PC-3 (cell line): Measurements from ENCODE around the gene UGT3A2. TPM values are rescaled to one million over a fixed set of nuclear protein-coding genes. Genes with fewer than 3 reads are reported as not detected.

ENCODE experiments used
- ATAC-seq: fragments of 200-7000 bp; cut with Tn5 transposase; 2 replicates; pipeline ENCODE4 v1.9.1; 2020; ENCODE audit warnings: mild to moderate bottlenecking, moderate library complexity
- BruUV-seq: library from RNA; stranded (reverse); fragments of 400-500 nt; replicated peaks from 2 replicates; lab custom pipeline; 2021; lab: Mats Ljungman, UMichigan
- CTCF ChIA-PET: fragments of 300-600 bp; sonication (Branson Sonifier 250); formaldehyde crosslinking; loops from one replicate; lab custom pipeline; 2022; ENCODE audit warnings: antibody characterized with exemption; lab: Charles Lee
- POLR2A ChIA-PET: fragments of 300-600 bp; sonication (Branson Sonifier 250); formaldehyde crosslinking; loops from one replicate; lab custom pipeline; 2022; ENCODE audit warnings: antibody characterized with exemption; ENCODE audit not compliant: unreplicated experiment; lab: Charles Lee
- DNase-seq: peaks from one replicate; pipeline ENCODE4 v3.0.0-alpha.2; 2015
- H2AFZ ChIP-seq: fragments of 300-600 bp; sonication (generic); 2 replicates; pipeline ENCODE4 v1.6.0; 2016; ENCODE audit warnings: antibody characterized with exemption, low read length
- H3F3A ChIP-seq: fragments of 300-600 bp; sonication (generic); one replicate; pipeline ENCODE4 v1.6.0; 2017; ENCODE audit warnings: antibody characterized with exemption, low read length, control low read depth, mild to moderate bottlenecking; ENCODE audit not compliant: unreplicated experiment
- H3K27ac ChIP-seq: fragments of 300-600 bp; sonication (generic); 2 replicates; pipeline ENCODE4 v1.5.1; 2016; ENCODE audit warnings: mild to moderate bottlenecking, low read length
- H3K27me3 ChIP-seq: fragments of 300-600 bp; sonication (generic); 2 replicates; pipeline ENCODE4 v1.6.1; 2016; ENCODE audit warnings: low read length, mixed read lengths
- H3K36me3 ChIP-seq: fragments of 300-600 bp; sonication (generic); 2 replicates; pipeline ENCODE4 v1.6.1; 2016; ENCODE audit warnings: low read depth, mixed run types, low read length, mixed read lengths
- H3K4me1 ChIP-seq: fragments of 300-600 bp; sonication (generic); 2 replicates; pipeline ENCODE4 v1.5.1; 2016; ENCODE audit warnings: low read length; ENCODE audit not compliant: insufficient read depth
- H3K4me2 ChIP-seq: fragments of 300-600 bp; sonication (generic); 2 replicates; pipeline ENCODE4 v1.6.0; 2016; ENCODE audit warnings: low read length
- H3K4me3 ChIP-seq: fragments of 300-600 bp; sonication (generic); 2 replicates; pipeline ENCODE4 v1.5.1; 2016; ENCODE audit warnings: mild to moderate bottlenecking, low read length, mixed read lengths
- H3K79me2 ChIP-seq: fragments of 300-600 bp; sonication (generic); 2 replicates; pipeline ENCODE4 v1.6.1; 2017; ENCODE audit warnings: low read length, mixed read lengths
- H3K9ac ChIP-seq: fragments of 300-600 bp; sonication (generic); 2 replicates; pipeline ENCODE4 v1.6.0; 2016; ENCODE audit warnings: mild to moderate bottlenecking, low read length
- H3K9me2 ChIP-seq: fragments of 300-600 bp; sonication (generic); replicated peaks from 2 replicates; pipeline ENCODE4 v1.6.1; 2016; ENCODE audit warnings: mixed run types, low read length, mixed read lengths
- H3K9me3 ChIP-seq: fragments of 300-600 bp; sonication (generic); 2 replicates; pipeline ENCODE4 v1.6.1; 2016; ENCODE audit warnings: low read length, mixed read lengths
- H4K20me1 ChIP-seq: fragments of 300-600 bp; sonication (generic); 2 replicates; pipeline ENCODE4 v1.6.1; 2016; ENCODE audit warnings: low read length, mixed read lengths
- EZH2 ChIP-seq: fragments of 300-600 bp; sonication (generic); IDR thresholded peaks from one replicate; pipeline ENCODE4 v1.6.1; 2017; ENCODE audit warnings: antibody characterized with exemption, mild to moderate bottlenecking, low read length; ENCODE audit not compliant: unreplicated experiment
- EZH2phosphoT487 ChIP-seq: fragments of 300-600 bp; sonication (generic); IDR thresholded peaks from 2 replicates; pipeline ENCODE4 v1.6.1; 2018; ENCODE audit warnings: mild to moderate bottlenecking, antibody characterized with exemption, low read length, borderline replicate concordance
- intact Hi-C: fragments of 100-400 bp; cut with micrococcal nuclease; formaldehyde crosslinking; loops from 2 replicates; pipeline ENCODE4 v1.9.0; 2023
- total RNA-seq: library from RNA; depleted of rRNA; stranded (reverse); fragments of >200 nt; gene quantifications from 2 replicates; pipeline ENCODE4 v1.2.3, GENCODE V29; 2014
- TF ChIP-seq, protein P1 (sequence below): fragments of 300-600 bp; sonication (generic); conservative IDR thresholded peaks from 2 replicates; pipeline ENCODE4 v1.5.1; 2017; ENCODE audit warnings: antibody characterized with exemption, low read depth, mild to moderate bottlenecking, low read length

The UGT3A2 gene
- total RNA-seq, 1 experiment from 2014 or later, result not detected

- BruUV-seq, result no TSS peak
- Histone ChIP-seq H3F3A (no peaks in the 10 kb centered on the region), H2AFZ (peak overlapping the region; percentile 54), H4K20me1 (no peaks in the 10 kb centered on the region), H3K9me2 (no peaks in the 10 kb centered on the region), H3K27ac (no peak overlapping the region), H3K79me2 (no peaks in the 10 kb centered on the region), H3K9ac (no peak overlapping the region), H3K4me2 (peak overlapping the region; percentile 78), H3K36me3 (no peaks in the 10 kb centered on the region), H3K9me3 (no peaks in the 10 kb centered on the region), H3K4me3 (peak overlapping the region; percentile 54), H3K27me3 (peaks cover 35% of the 10 kb centered on the region), H3K4me1 (no peaks in the 10 kb centered on the region)
- intact Hi-C loops, result no loop called here
- DNase-seq, result no peak
- ATAC-seq, result peak; percentile 55
- ChIA-PET POLR2A (no interaction called here), CTCF (no interaction called here)
- TF ChIP-seq, protein P1, sequence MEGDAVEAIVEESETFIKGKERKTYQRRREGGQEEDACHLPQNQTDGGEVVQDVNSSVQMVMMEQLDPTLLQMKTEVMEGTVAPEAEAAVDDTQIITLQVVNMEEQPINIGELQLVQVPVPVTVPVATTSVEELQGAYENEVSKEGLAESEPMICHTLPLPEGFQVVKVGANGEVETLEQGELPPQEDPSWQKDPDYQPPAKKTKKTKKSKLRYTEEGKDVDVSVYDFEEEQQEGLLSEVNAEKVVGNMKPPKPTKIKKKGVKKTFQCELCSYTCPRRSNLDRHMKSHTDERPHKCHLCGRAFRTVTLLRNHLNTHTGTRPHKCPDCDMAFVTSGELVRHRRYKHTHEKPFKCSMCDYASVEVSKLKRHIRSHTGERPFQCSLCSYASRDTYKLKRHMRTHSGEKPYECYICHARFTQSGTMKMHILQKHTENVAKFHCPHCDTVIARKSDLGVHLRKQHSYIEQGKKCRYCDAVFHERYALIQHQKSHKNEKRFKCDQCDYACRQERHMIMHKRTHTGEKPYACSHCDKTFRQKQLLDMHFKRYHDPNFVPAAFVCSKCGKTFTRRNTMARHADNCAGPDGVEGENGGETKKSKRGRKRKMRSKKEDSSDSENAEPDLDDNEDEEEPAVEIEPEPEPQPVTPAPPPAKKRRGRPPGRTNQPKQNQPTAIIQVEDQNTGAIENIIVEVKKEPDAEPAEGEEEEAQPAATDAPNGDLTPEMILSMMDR, result no peak
- no peak for TF ChIP-seq EZH2
- TF ChIP-seq EZH2phosphoT487, result no peak
Measured at GRCh38 chr5:36070687-36071571, 4.2 kb upstream of the UGT3A2 start.

DNA sequence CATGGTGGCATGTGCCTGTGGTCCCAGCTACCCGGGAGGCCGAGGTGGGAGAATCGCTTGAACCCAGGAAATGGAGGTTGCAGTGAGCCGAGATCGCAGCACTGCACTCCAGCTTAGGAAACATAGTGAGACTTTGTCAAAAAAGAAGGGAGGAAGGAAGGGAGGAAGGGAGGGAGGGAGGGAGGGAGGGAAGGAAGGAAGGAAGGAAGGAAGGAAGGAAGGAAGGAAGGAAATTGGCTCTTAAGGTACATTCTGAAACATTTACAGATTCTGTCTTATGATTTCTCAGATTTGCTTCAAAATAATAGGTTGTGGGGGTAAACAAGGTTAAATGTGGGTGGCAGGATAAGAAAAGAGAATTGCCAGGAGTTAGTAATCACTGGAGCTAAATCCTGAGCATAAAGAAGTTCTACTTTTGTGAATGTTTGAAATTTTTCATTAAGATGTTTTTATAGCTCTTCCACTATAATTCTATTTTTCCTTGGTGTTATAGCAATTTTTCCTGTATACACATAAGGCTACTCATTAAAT lies 2.1 kb upstream of the UGT3A2 start:
- CTCF ChIA-PET, result interaction anchor here (1.4 kb wide), 1 partner anchor 10 kb away, joined by 6 read pairs; no protein-coding TSS in a partner anchor
- peaks cover 56% of the 10 kb centered on the region for H3K27me3 ChIP-seq
- no peak overlapping the region for H3K9ac ChIP-seq
- H3F3A ChIP-seq, result no peaks in the 10 kb centered on the region
- DNase-seq, result no peak
- H3K4me2 ChIP-seq, result no peak overlapping the region
- H3K4me3 ChIP-seq, result no peak overlapping the region
- no peak overlapping the region for H3K27ac ChIP-seq
- POLR2A ChIA-PET, result no interaction called here
- no peak for ATAC-seq
- intact Hi-C loops, result no loop called here
- TF ChIP-seq, protein P1, result no peak
- TF ChIP-seq EZH2phosphoT487, result no peak
- TF ChIP-seq EZH2, result no peak
- BruUV-seq, result no TSS peak
- H3K4me1 ChIP-seq, result no peaks in the 10 kb centered on the region
- no peaks in the 10 kb centered on the region for H3K36me3 ChIP-seq
- no peaks in the 10 kb centered on the region for H4K20me1 ChIP-seq
- no peaks in the 10 kb centered on the region for H3K79me2 ChIP-seq
- H2AFZ ChIP-seq, result no peak overlapping the region
- no peaks in the 10 kb centered on the region for H3K9me3 ChIP-seq
- no peaks in the 10 kb centered on the region for H3K9me2 ChIP-seq
